H1 (cell line): ENCODE data around the gene DDX1. TPM values are rescaled to one million over a fixed set of nuclear protein-coding genes. Genes with fewer than 3 reads are reported as not detected.

Source experiments
- CTCF ChIA-PET: fragments of 300-600 bp; sonication (Branson Sonifier 250); formaldehyde crosslinking; loops from one replicate; lab custom pipeline; 2021; ENCODE audit not compliant: partially characterized antibody; lab: Charles Lee
- POLR2A ChIA-PET: fragments of 300-600 bp; sonication (Branson Sonifier 250); formaldehyde crosslinking; loops from one replicate; lab custom pipeline; 2021; ENCODE audit warnings: inconsistent platforms; ENCODE audit not compliant: partially characterized antibody; lab: Charles Lee
- DNase-seq, 2 experiments: peaks; one replicate each; pipeline versions ENCODE4 v3.0.0 to v3.0.0-alpha.2; 2010 to 2022; ENCODE audit warnings: low spot score in 2 of 2, low read depth in 1 of 2, mixed read lengths in 1 of 2
- FAIRE-seq: peaks from 2 replicates; lab custom pipeline; 2011; peaks lifted over from hg19 to GRCh38; lab: Jason Lieb, UNC
- H2AFZ ChIP-seq: 2 replicates; pipeline ENCODE4 v1.8.1; 2012; ENCODE audit warnings: low read length, inconsistent platforms
- H2AK5ac ChIP-seq: 2 replicates; pipeline ENCODE4 v1.6.1; 2013; ENCODE audit warnings: low read depth, low read length
- H2BK120ac ChIP-seq: replicated peaks from 2 replicates; pipeline ENCODE3; 2013; ENCODE audit warnings: low read depth, low read length, inconsistent platforms
- H2BK12ac ChIP-seq: 2 replicates; pipeline ENCODE4 v1.6.1; 2013; ENCODE audit warnings: low read depth, low read length
- H2BK15ac ChIP-seq: 2 replicates; pipeline ENCODE4 v1.6.1; 2013; ENCODE audit warnings: low read length
- H2BK20ac ChIP-seq: 2 replicates; pipeline ENCODE4 v1.6.1; 2013; ENCODE audit warnings: low read length
- H2BK5ac ChIP-seq: 2 replicates; pipeline ENCODE4 v1.6.1; 2013; ENCODE audit warnings: low read depth, low read length
- H3K14ac ChIP-seq: 2 replicates; pipeline ENCODE4 v1.6.1; 2013; ENCODE audit warnings: inconsistent platforms; ENCODE audit not compliant: insufficient read length
- H3K18ac ChIP-seq: 2 replicates; pipeline ENCODE4 v1.6.1; 2013; ENCODE audit warnings: low read length; ENCODE audit errors: extremely low read depth
- H3K23ac ChIP-seq: 2 replicates; pipeline ENCODE4 v1.6.1; 2013; ENCODE audit warnings: inconsistent platforms; ENCODE audit not compliant: insufficient read length
- H3K23me2 ChIP-seq: 2 replicates; pipeline ENCODE4 v1.6.1; 2013; ENCODE audit warnings: low read depth, low read length
- H3K27ac ChIP-seq: 2 replicates; pipeline ENCODE4 v1.6.1; 2011; ENCODE audit warnings: low read depth, low read length, inconsistent platforms
- H3K27me3 ChIP-seq, 4 experiments: replicated peaks in 1 of 4; 1 replicate in 1 of 4; 2 replicates in 3 of 4; pipeline versions ENCODE4 v1.6.1 to v1.8.1; 2011 to 2013; ENCODE audit warnings: low read length in 3 of 4, mild to moderate bottlenecking in 3 of 4, inconsistent platforms in 2 of 4, mixed read lengths in 2 of 4, moderate library complexity in 1 of 4; ENCODE audit not compliant: control insufficient read depth in 3 of 4, insufficient read depth in 3 of 4; ENCODE audit errors: extremely low read depth in 1 of 4
- H3K36me3 ChIP-seq, 4 experiments: 2 replicates each; pipeline versions ENCODE4 v1.6.1 to v1.8.1; 2011 to 2013; ENCODE audit warnings: mild to moderate bottlenecking in 4 of 4, low read length in 3 of 4, moderate library complexity in 2 of 4, control low read depth in 1 of 4, inconsistent platforms in 1 of 4; ENCODE audit not compliant: insufficient read depth in 4 of 4, control insufficient read depth in 2 of 4
- H3K4ac ChIP-seq: replicated peaks from 2 replicates; pipeline ENCODE3; 2013; ENCODE audit warnings: low read length, low read depth, mixed read lengths, inconsistent platforms; ENCODE audit not compliant: insufficient read length
- H3K4me1 ChIP-seq, 4 experiments: replicated peaks in 1 of 4; 1 replicate in 1 of 4; 2 replicates in 3 of 4; pipeline versions ENCODE4 v1.6.1 to v1.8.1; 2011 to 2013; ENCODE audit warnings: low read length in 3 of 4, inconsistent platforms in 2 of 4, mixed read lengths in 1 of 4; ENCODE audit not compliant: insufficient read depth in 4 of 4, control insufficient read depth in 3 of 4
- H3K4me2 ChIP-seq, 2 experiments: 2 replicates each; pipeline versions ENCODE4 v1.6.1 to v1.8.1; 2011 to 2013; ENCODE audit warnings: low read depth in 2 of 2, low read length in 2 of 2, control low read depth in 1 of 2, inconsistent platforms in 1 of 2, mild to moderate bottlenecking in 1 of 2; ENCODE audit not compliant: insufficient read depth in 1 of 2
- H3K4me3 ChIP-seq, 4 experiments: fragments of 200-600, 300-600 bp in 1 of 4; sonication (generic), shearing (Covaris generic), sonication (Bioruptor Twin) in 1 of 4; 2 replicates each; pipeline versions ENCODE4 v1.5.1 to v1.8.1; 2011 to 2016; ENCODE audit warnings: low read length in 4 of 4, low read depth in 3 of 4, control low read depth in 2 of 4, inconsistent platforms in 2 of 4, mild to moderate bottlenecking in 2 of 4, mixed read lengths in 1 of 4, moderate library complexity in 1 of 4; ENCODE audit not compliant: insufficient read depth in 2 of 4; ENCODE audit errors: extremely low read depth in 1 of 4
- H3K56ac ChIP-seq: replicated peaks from 2 replicates; pipeline ENCODE3; 2013; ENCODE audit warnings: low read depth, mild to moderate bottlenecking, mixed read lengths, low read length, inconsistent platforms; ENCODE audit not compliant: insufficient read length
- H3K79me1 ChIP-seq: 2 replicates; pipeline ENCODE4 v1.6.1; 2013; ENCODE audit warnings: low read depth, low read length, control low read depth
- H3K79me2 ChIP-seq, 2 experiments: 2 replicates each; pipeline versions ENCODE4 v1.6.1 to v1.8.1; 2012 to 2013; ENCODE audit warnings: low read length in 2 of 2, mild to moderate bottlenecking in 2 of 2, inconsistent platforms in 1 of 2; ENCODE audit not compliant: insufficient read depth in 2 of 2, control insufficient read depth in 1 of 2
- H3K9ac ChIP-seq, 4 experiments: replicated peaks in 1 of 4; 1 replicate in 1 of 4; 2 replicates in 3 of 4; pipeline versions ENCODE4 v1.6.1 to v1.8.1; 2011 to 2013; ENCODE audit warnings: low read depth in 3 of 4, low read length in 3 of 4, control low read depth in 2 of 4, mild to moderate bottlenecking in 2 of 4, moderate library complexity in 2 of 4, inconsistent platforms in 1 of 4; ENCODE audit errors: extremely low read depth in 1 of 4
- H3K9me3 ChIP-seq, 2 experiments: 2 replicates each; pipeline versions ENCODE4 v1.6.1 to v1.8.1; 2012 to 2013; ENCODE audit warnings: mild to moderate bottlenecking in 2 of 2, moderate library complexity in 2 of 2, control low read depth in 1 of 2, inconsistent platforms in 1 of 2, low read depth in 1 of 2, low read length in 1 of 2, mixed read lengths in 1 of 2; ENCODE audit not compliant: insufficient read depth in 2 of 2
- H4K20me1 ChIP-seq, 2 experiments: replicated peaks in 1 of 2; 2 replicates each; pipeline versions ENCODE3 to v1.8.1; 2011 to 2013; ENCODE audit warnings: inconsistent platforms in 2 of 2, low read length in 2 of 2, mild to moderate bottlenecking in 1 of 2; ENCODE audit not compliant: insufficient read depth in 2 of 2, control insufficient read depth in 1 of 2
- H4K5ac ChIP-seq: 2 replicates; pipeline ENCODE4 v1.6.1; 2013; ENCODE audit warnings: low read length, low read depth, mixed read lengths, inconsistent platforms; ENCODE audit not compliant: insufficient read length
- H4K8ac ChIP-seq: 2 replicates; pipeline ENCODE4 v1.8.0; 2013; ENCODE audit warnings: mild to moderate bottlenecking, moderate library complexity, low read length, inconsistent platforms; ENCODE audit not compliant: insufficient read depth; ENCODE audit errors: extremely low read depth
- H4K91ac ChIP-seq: replicated peaks from 2 replicates; pipeline ENCODE3; 2013; ENCODE audit warnings: low read length, mixed read lengths, inconsistent platforms; ENCODE audit not compliant: insufficient read length
- CBX5 ChIP-seq: fragments of 300-800, 300-1000 bp; sonication (generic); IDR thresholded peaks from 2 replicates; pipeline ENCODE4 v1.7.1; 2016; ENCODE audit warnings: antibody characterized with exemption, low read length, low read depth
- CEBPB ChIP-seq: IDR thresholded peaks from 2 replicates; pipeline ENCODE4 v1.6.1; 2012; ENCODE audit warnings: low read depth, low read length
- CHD1 ChIP-seq: IDR thresholded peaks from 2 replicates; pipeline ENCODE4 v1.6.1; 2012; ENCODE audit warnings: low read depth, low read length, improper control_type of control experiment
- FOSL1 ChIP-seq: IDR thresholded peaks from 2 replicates; pipeline ENCODE4 v1.6.1; 2011; ENCODE audit warnings: mild to moderate bottlenecking, low read depth, low read length, moderate library complexity; ENCODE audit not compliant: insufficient read depth
- HDAC6 ChIP-seq: IDR thresholded peaks from one replicate; pipeline ENCODE4 v1.7.1; 2012; ENCODE audit warnings: low read depth, mild to moderate bottlenecking, inconsistent platforms, low read length, moderate library complexity
- JUN ChIP-seq: IDR thresholded peaks from 2 replicates; pipeline ENCODE4 v1.6.1; 2011; ENCODE audit warnings: low read depth, mild to moderate bottlenecking, improper control_type of control experiment, low read length
- KDM5A ChIP-seq: fragments of 200-600 bp; IDR thresholded peaks from 2 replicates; pipeline ENCODE4 v1.7.1; 2012; ENCODE audit warnings: mild to moderate bottlenecking, low read length, inconsistent platforms, mixed read lengths
- MAX ChIP-seq: IDR thresholded peaks from 2 replicates; pipeline ENCODE4 v1.6.1; 2012; ENCODE audit warnings: inconsistent platforms
- POLR2A ChIP-seq, 2 experiments: IDR thresholded peaks; 1 replicate in 1 of 2; 2 replicates in 1 of 2; pipeline ENCODE4 v1.6.1; 2011; ENCODE audit warnings: low read depth in 2 of 2, low read length in 2 of 2, mild to moderate bottlenecking in 2 of 2; ENCODE audit errors: control extremely low read depth in 1 of 2
- POU5F1 ChIP-seq: IDR thresholded peaks from 2 replicates; pipeline ENCODE4 v1.6.1; 2011; ENCODE audit warnings: low read depth, mild to moderate bottlenecking, low read length, moderate library complexity
- RAD21 ChIP-seq, 2 experiments: IDR thresholded peaks in 1 of 2; conservative IDR thresholded peaks in 1 of 2; 2 replicates each; pipeline ENCODE4 v1.6.1; 2011; ENCODE audit warnings: low read depth in 2 of 2, low read length in 2 of 2, improper control_type of control experiment in 1 of 2, inconsistent platforms in 1 of 2, mild to moderate bottlenecking in 1 of 2, moderate library complexity in 1 of 2
- SUZ12 ChIP-seq: fragments of 200-600 bp; sonication (generic); IDR thresholded peaks from 2 replicates; pipeline ENCODE4 v1.6.1; 2012; ENCODE audit warnings: mild to moderate bottlenecking, inconsistent platforms, low read length, moderate library complexity, mixed read lengths
- TAF1 ChIP-seq: IDR thresholded peaks from 2 replicates; pipeline ENCODE4 v1.6.1; 2011; ENCODE audit warnings: mild to moderate bottlenecking, low read depth, low read length
- TAF7 ChIP-seq: optimal IDR thresholded peaks from 2 replicates; pipeline ENCODE3; 2011; ENCODE audit warnings: low read depth, mild to moderate bottlenecking, inconsistent platforms, low read length, moderate library complexity, borderline replicate concordance
- TEAD4 ChIP-seq: IDR thresholded peaks from 2 replicates; pipeline ENCODE4 v1.6.1; 2012; ENCODE audit warnings: low read depth, low read length, inconsistent platforms, mixed read lengths
- WGBS, 2 experiments: shearing (Covaris generic) in 1 of 2; methylation state at CpG; one replicate each; pipeline versions ENCODE4 v1.1.6 to v1.1.7; 2013 to 2015; ENCODE audit warnings: low lambda C conversion rate in 2 of 2, mixed read lengths in 2 of 2, inconsistent platforms in 1 of 2, low coverage in 1 of 2, missing lambda C conversion rate in 1 of 2; ENCODE audit not compliant: insufficient replicate concordance in 2 of 2, insufficient coverage in 1 of 2, insufficient read length in 1 of 2; ENCODE audit errors: extremely low coverage in 1 of 2, missing lambda C conversion rate in 1 of 2; 5-methylcytosine and 5-hydroxymethylcytosine counted together
- polyA plus RNA-seq, 7 experiments: library from polyadenylated mRNA; depleted of rRNA in 3 of 7; stranded (reverse) in 5 of 7; unstranded in 2 of 7; fragments of >200 nt in 5 of 7; fragments of 200-250 nt in 2 of 7; gene quantifications; 1 replicate in 5 of 7; 2 replicates in 1 of 7; 4 replicates in 1 of 7; pipeline versions ENCODE4 v1.2.1 to v1.2.3, GENCODE V29; 2011 to 2013; ENCODE audit warnings: missing spikeins in 2 of 7, mixed read lengths in 2 of 7
- total RNA-seq: library from RNA; stranded (reverse); fragmentation: NEBNext Ultra II Directional; extraction: Animal tissue kit (Norgen Biotek cat#: 25700); gene quantifications from 2 replicates; pipeline ENCODE4 v1.2.1, GENCODE V29; 2021

The DDX1 gene
- total and polyA plus RNA-seq, 2 of the 8 experiments (the other 6 are each of a cell fraction or from before 2014, with no cell fraction given): 51.1 to 161 TPM

GRCh38 chr2:15662026-15662425 lies 70.4 kb downstream of the DDX1 start:
- no peak overlapping the region for H3K14ac ChIP-seq
- no peak overlapping the region for H4K8ac ChIP-seq
- ChIA-PET CTCF (interaction anchor here (0.8 to 5.1 kb wide), 5 partner anchors 11 to 118 kb away, joined by 3 to 15 read pairs (median 3); no protein-coding TSS in a partner anchor), POLR2A (no interaction called here)
- H3K4ac ChIP-seq: no peak overlapping the region
- H3K56ac ChIP-seq: no peak overlapping the region
- H3K27ac ChIP-seq: no peak overlapping the region
- no peaks in the 10 kb centered on the region for H3K4me1 ChIP-seq
- no peak overlapping the region for H4K5ac ChIP-seq
- H3K36me3 ChIP-seq: no peaks in the 10 kb centered on the region
- H3K23me2 ChIP-seq: no peaks in the 10 kb centered on the region
- 89% methylated on average over 4 of the region's 4 CpGs; no CpG with 5 or more reads in 1 of the 2 experiments for WGBS, 2 experiments
- H3K4me2 ChIP-seq: no peak overlapping the region
- H3K27me3 ChIP-seq: no peaks in the 10 kb centered on the region
- no peak overlapping the region for H3K23ac ChIP-seq
- H3K18ac ChIP-seq: no peak overlapping the region
- no peak overlapping the region for H2AK5ac ChIP-seq
- H2BK15ac ChIP-seq: no peak overlapping the region
- H2AFZ ChIP-seq: no peak overlapping the region
- H4K20me1 ChIP-seq: no peaks in the 10 kb centered on the region
- FAIRE-seq: no peak
- H3K9ac ChIP-seq: no peak overlapping the region
- no peak overlapping the region for H4K91ac ChIP-seq
- no peaks in the 10 kb centered on the region; a peak in 1 of 4 replicates for H3K9me3 ChIP-seq
- H2BK20ac ChIP-seq: no peak overlapping the region
- H2BK5ac ChIP-seq: no peak overlapping the region
- no peak for DNase-seq
- H3K4me3 ChIP-seq: no peak overlapping the region
- no peak overlapping the region for H2BK120ac ChIP-seq
- no peaks in the 10 kb centered on the region for H3K79me2 ChIP-seq
- no peaks in the 10 kb centered on the region for H3K79me1 ChIP-seq
- H2BK12ac ChIP-seq: no peak overlapping the region
- TF ChIP-seq HDAC6: no peak
- TF ChIP-seq JUN: no peak
- no peak for TF ChIP-seq KDM5A
- no peak for TF ChIP-seq RAD21 (IDR thresholded peaks at IDR 0.05 in 1 of 2, conservative IDR thresholded peaks at IDR 0.05 in 1 of 2; ENCODE audit: low read depth in 2 of 2, low read length in 2 of 2)
- no peak for TF ChIP-seq FOSL1
- TF ChIP-seq SUZ12: no peak
- no peak for TF ChIP-seq MAX
- no peak for TF ChIP-seq CBX5
- no peak for TF ChIP-seq TAF1
- TF ChIP-seq TEAD4: no peak
- TF ChIP-seq CEBPB: no peak
- no peak for TF ChIP-seq POLR2A (IDR thresholded peaks at IDR 0.05; ENCODE audit: control extremely low read depth in 1 of 2, low read depth in 2 of 2, low read length in 2 of 2)
- TF ChIP-seq POU5F1: no peak
- TF ChIP-seq CHD1: no peak
- TF ChIP-seq TAF7: no peak
